SIG-M5 treated with dmso at 0.1 percent for 504 hours (cell line): ENCODE results near the gene NDE1.
"Not testable (repeated sequence)": the region's sequence is repeated elsewhere in the genome, so short reads cannot be mapped to it uniquely, and the experiment has no call there.

ENCODE experiments used
- DNase-seq: peaks from one replicate; lab custom pipeline; 2025; ENCODE audit not compliant: unreplicated experiment; lab: John Stamatoyannopoulos, UW

NDE1 gene

DNA sequence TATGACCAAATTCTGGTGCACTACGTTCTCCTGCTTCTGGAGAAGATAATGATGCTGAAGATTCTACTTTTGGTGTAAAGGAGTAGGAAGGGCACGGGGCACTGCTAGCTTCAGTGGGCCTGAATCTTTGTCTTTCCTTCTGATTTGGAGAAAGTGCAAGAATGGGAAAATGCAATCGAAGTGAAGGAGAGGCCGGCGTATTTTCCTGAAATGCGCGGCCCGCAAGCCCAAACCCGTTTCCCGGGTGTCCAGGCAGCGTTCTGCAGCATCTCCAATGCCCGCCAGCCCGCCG lies 372 bp upstream of the NDE1 start:
- DNase-seq, result no peak

DNA sequence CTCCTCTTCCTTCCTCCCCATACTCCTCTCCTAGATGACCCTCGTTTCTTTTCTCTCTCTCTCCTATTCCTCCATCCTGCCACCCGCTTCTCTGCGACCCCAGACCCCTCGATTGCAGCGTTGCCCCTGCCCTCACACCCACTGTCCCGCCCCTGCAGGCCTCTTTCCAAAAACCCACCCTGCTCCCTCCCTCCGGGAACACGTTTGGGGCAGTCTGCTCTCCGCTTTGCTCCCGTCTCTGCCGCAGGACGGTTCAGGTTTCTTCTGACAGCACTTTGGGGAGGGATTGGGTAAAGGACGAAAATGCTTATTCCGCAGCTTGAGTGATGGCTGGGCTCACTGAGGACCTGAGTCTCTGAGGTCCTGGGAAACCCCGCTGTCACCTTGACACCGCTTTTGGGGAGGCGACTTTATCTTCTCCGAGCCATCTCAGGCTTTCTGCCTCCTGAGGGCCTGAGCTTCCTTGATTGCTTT lies 690 bp downstream of the NDE1 start:
- DNase-seq, result no peak

DNA sequence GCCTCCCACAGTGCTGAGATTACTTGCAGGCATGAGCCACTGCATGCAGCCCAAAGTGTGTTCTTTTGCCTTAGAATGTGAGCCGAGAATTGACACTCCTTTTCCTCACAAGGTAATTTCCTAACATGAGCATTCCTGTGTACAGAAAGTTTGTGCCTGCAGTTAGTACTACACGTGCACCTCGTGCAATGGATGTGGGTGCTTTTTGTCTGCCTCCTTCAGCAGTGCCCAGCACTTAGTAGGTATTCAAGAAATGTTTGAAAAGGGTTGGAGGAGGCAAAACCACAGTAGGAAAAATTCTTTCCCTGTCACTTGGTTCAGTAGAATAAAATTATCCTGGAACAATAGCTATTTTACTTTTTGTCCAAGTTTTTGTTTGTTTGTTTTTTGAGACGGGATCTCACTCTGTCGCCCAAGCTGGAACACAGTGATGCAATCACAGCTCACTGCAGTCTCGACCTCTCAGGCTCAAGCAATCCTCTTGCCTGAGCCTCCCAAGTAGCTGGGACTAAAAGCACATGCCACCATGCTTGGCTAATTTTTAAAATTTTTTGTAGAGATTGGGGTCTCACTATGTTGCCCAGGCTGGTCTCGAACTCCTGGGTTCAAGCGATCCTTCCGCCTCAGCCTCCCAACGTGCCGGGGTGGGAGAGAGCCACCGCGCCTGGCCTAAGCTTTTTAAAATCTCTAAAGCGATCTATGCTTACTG lies 2.4 kb downstream of the NDE1 start:
- no peak for DNase-seq

DNA sequence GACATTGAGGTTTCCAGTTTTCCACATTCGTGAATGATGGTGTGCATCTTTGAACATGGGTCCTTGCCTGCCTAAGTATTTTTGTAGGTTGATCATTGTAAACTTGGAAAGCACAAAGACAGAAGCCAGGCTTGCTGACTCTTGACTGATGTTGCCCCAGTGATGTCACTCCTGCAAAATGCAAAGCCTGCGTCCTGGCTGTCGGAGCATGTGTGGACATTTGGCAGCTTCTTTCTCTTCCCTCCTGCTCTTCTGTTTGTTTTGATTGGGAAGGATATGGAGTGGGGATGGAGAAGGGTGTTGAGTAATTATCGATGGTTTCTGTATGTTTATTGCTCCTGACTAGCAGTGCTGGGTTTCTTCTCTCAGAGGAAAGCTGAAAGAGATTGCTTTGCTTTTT lies 3.2 kb downstream of the NDE1 start:
- no peak for DNase-seq

DNA sequence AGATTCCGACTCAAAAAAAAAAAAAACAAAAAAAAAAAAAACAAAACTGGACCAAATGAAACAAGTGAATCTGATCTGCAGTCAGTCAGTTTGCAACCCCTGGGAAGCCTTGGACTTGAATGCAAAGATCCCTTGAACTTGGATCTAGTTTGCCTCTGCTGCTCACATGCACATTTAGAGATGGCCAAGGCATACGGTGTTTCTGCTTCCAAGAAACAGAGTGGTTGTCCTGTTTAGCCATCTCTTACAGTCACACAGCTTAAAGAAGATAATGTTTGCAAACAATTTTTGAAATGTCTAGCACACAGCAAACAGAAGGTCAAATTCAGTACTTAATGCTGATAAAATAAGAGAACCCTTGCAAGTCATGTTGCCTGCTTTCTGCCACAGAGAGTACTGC lies 4.5 kb downstream of the NDE1 start:
- DNase-seq, result no peak

DNA sequence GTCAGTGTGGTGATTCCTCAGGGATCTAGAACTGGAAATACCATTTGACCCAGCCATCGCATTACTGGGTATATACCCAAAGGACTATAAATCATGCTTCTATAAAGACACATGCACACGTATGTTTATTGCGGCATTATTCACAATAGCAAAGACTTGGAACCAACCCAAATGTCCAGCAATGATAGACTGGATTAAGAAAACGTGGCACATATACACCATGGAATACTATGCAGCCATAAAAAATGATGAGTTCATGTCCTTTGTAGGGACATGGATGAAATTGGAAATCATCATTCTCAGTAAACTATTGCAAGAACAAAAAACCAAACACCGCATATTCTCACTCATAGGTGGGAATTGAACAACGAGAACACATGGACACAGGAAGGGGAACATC lies 5.5 kb downstream of the NDE1 start:
- not testable (repeated sequence) for DNase-seq

DNA sequence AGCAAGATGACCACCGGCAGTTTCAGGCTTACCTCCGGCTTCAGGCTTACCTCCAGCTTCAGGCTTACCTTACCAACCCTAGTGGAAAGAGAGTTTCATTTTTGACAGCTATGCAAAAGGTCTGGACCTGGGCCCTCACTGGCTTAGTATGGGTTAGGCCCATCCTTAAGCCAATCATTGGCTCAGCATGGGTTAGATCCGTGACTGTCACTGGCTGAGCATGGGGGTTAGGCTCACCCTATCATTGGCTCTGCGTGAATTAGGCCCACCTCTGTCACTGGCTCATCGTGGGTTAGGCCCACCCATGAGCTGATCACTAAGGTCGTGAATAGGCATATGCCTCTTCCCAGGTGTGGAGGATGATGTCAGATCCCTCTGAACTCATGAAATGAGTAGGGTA lies 8.1 kb downstream of the NDE1 start:
- DNase-seq, result no peak

DNA sequence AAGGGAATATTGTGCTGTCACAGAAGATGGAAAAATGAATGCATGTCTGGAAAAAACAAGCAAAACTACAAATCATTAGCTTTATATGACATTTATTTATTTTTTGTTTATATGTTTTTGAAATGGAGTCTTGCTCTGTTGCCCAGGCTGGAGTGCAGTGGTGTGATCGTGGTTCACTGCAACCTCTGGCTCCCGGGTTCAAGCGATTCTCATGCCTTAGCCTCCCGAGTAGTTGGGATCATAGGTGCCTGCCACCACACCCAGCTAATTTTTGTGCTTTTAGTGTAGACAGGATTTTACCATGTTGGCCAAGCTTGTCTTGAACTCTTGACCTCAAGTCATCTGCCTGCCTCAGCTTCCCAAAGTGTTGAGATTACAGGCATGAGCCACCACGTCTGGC lies 8.5 kb downstream of the NDE1 start:
- no peak for DNase-seq

DNA sequence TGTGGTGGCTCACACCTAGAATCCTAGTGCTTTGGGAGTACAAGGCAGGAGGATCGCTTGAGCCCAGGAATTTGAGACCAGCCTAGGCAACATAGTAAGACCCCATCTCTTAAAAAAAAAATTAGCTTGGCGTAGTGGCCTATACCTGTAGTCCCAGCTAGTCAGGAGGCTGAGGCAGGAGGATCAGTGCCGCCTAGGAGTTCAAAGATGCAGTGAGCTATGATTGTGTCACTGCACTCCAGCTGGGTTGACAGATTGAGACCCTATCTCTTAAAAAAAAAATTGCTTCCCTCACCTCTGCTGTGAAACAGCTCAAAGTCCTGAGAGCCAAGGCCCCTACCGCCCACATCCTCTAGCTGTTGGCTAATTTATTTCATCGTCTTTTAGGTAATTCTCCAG lies 10.2 kb downstream of the NDE1 start:
- no peak for DNase-seq

DNA sequence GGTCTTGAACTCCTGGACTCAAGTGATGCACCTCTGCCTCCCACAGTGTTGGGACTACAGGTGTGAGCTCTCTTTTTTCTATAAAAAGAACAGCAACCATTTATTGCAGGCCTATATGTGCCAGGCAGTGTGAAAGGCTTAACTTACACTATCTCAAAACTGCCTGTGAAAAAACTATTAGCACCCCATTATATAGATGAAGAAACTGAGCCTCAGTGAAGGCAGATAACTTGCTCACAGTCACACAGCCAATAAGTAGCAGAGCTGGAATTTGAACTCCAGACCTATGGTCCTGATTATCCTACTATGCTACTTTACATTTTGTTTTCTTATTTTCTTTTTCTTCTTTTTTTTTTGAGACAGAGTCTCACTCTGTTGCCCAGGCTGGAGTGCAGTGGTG lies 15.1 kb downstream of the NDE1 start:
- no peak for DNase-seq

DNA sequence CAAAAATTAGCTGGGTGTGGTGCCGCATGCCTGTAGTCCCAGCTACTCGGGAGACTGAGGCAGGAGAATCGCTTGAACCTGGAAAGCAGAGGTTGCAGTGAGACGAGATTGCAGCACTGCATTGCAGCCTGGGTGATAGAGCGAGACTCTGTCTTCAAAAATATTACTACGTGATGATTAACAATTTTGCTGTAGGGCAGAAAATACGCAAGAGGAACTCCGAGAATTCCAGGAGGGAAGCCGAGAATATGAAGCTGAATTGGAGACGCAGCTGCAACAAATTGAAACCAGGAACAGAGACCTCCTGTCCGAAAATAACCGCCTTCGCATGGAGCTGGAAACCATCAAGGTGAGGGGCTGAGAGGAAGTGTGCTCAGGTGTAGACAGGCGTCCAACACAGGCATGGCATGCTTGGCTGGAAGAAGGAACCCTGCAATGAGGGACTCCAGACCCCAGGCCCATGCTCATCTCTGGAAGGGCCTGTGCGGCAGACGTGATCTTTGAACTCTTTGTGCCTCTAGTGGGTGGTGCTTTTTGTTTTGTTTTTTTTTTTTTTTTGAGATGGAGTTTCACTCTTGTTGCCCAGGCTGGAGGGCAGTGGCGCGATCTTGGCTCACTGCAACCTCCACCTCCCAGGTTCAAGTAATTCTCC lies 17.2 kb downstream of the NDE1 start:
- DNase-seq, result no peak

DNA sequence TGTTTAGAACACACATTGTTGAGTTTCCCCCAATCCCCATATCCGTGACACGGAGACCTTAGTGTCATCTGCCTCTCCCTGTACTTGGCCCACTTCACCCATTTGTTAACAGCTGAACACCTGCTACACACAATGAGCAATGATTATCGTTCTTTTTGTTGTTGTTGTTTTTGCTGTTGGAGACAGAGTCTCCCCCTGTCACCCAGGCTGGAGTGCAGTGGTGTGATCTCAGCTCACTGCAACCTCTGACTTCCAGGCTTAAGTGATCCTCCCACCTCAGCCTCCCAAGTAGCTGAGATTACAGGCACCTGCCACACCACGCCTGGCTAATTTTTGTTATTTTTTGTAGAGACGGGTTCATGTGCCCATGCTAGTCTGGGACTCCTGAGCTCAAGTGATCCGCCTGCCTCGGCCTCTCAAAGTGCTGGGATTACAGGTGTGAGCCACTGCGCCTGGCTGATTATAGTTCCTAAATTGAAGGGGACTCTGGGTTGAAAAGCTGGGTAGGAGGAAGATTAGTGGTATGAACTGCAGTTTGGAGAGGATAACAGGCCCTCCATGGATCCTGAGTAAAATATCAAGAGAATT lies 21.6 kb downstream of the NDE1 start:
- no peak for DNase-seq

DNA sequence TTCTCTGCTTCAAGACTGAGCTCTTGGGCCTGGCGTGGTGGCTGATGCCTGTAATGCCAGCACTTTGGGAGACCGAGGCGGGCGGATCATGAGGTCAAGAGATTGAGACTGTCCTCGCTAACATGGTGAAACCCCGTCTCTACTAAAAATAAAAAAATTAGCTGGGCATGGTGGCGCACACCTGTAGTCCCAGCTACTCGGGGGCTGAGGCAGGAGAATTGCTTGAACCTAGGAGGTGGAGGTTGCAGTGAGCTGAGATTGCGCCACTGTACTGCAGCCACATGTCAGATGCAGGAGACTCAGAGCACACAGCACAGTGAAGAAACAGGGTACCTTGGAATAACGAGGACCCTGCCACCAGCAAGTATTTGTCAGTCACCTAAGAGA lies 22.1 kb downstream of the NDE1 start:
- DNase-seq, result not testable (repeated sequence)

DNA sequence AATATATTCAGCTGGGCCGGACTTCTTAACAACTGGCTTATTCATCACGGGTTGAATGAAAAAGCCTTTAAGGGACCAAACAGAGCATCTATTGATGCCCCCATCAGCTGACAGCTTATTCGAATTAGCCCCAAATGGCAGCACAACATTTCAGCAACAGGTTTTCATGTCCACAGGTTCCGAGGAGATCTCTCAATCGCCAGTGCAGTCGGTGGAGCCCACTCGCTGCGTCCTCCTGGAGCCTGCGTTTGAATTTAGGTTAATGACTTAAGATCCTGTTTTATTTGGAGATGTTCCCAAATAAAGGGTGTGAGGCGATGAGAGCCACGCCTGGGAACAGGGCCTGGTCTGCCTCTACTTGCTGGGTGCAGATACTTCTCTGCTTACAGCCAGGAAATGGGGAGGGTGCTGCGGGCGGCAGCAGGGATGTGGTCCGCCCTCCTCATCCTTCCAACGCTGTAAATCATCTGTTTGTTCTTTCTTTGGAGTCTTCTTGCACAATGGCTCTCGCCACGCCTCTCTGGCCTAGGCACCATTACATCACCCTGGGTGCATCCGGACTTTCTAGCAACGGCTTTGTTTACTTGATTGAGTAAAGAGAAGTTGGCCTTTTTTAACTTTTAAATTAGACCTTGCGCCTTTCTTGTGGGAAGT lies 22.6 kb downstream of the NDE1 start:
- peak; percentile 98 for DNase-seq

DNA sequence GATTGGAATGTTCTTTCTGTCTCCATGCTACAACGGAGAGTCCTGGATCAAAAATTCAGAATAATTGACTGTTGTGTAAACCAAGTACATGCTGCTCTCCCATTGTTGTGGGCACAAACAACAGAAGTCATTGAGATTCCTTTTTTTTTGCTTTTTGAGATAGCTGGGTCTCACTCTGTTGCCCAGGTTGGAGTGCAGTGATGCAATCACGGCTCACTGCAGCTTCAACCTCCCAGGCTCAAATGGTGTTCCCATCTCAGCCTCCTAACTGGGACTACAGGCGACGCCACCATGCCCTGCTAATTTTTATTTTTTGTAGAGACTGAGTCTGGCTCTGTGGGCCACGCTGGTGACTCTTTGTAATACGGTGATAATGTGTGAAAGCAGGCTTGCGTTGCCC lies 24.5 kb downstream of the NDE1 start:
- no peak for DNase-seq

DNA sequence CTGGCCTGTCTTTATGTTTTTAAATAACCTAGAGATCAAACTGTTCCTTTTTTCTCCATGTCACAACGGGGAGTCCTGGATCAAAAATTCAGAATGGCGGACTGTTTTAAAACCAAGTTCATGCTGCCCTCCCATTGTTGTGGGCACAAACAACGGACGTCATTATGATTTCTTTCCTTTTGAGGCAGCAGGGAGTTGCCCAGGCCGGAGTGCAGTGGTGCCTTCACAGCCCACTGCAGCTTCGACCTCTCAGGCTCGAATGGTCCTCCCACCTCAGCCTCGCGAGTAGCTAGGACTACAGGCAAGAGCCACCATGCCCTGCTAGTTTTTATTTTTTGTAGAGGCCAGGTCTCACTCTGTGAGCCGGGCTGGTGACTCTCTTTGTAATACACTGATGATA lies 26.5 kb downstream of the NDE1 start:
- DNase-seq, result no peak

DNA sequence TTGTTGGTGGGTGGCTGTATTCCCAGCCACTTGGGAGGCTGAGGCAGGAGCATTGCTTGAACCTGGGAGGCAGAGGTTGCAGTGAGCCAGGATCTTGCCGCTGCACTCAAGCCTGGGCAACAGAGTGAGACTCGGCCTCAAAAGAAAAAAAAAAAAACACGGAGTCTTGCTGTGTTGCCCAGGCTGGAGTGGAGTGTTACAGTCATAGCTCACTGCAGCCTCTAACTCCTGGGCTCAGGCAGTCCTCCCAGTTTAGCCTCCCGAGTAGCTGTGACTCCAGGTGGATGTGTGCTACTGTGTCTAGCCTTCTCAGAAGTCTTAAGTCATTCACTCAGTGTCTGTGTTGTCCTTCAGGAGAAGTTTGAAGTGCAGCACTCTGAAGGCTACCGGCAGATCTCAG lies 27.4 kb downstream of the NDE1 start:
- no peak for DNase-seq

DNA sequence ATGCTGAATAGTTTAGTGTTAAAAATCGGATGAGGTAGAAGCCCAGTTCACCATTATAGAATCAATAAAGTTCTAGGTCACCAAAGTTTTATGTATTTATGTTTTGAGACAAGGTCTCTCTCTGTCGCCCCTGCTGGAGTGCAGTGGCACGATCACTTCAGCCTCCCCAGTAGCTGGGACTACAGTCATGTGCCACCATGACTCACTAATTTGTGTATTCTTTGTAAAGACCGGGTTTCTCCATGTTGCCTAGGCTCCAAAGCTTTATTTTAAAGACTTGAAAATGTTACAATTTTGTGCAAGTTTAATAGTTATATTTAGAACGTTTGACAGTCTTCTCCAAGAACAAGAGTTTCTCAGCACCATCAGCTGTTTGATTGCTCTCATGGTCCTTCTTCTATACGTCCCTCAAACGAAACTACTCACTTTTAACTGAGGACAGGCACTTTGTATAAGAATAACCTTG lies 32.1 kb downstream of the NDE1 start:
- DNase-seq, result peak; percentile 66

DNA sequence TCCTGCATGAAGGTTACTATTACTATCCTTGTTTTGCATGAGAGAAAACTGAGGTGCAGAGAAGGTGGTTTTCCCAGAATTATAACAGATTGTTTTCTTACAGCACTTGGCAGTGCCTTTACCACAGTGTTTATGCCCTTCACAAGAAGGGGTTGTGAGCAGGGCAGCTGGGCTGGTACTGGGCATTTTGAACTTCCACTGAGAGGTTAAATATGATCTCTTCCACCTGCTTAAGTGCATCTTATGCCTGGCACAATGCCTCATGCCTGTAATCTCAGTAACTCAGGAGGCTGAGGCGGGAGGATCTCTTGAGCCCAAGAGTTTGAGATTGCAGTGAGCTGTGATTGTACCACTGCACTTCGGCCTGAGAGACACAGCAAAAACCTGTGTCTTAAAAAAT lies 36.2 kb downstream of the NDE1 start:
- DNase-seq, result no peak

DNA sequence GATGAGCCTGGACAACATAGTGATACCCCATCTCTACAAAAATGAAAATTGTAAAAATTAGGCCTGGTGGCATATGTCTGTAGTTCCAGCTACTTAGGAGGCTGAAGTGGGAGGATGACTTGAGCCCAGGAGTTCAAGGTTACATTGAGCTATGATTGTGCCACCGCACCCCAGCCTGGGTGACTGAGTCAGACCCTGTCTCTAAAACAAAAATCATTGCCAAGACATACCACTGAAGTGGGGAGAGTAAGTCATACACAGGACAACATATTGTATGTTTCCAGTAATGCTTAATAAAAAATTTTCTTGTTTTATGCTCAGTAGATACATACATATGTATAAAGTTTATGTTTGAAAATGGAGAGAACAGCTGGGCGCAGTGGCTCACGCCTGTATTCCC lies 39.2 kb downstream of the NDE1 start:
- no peak for DNase-seq

DNA sequence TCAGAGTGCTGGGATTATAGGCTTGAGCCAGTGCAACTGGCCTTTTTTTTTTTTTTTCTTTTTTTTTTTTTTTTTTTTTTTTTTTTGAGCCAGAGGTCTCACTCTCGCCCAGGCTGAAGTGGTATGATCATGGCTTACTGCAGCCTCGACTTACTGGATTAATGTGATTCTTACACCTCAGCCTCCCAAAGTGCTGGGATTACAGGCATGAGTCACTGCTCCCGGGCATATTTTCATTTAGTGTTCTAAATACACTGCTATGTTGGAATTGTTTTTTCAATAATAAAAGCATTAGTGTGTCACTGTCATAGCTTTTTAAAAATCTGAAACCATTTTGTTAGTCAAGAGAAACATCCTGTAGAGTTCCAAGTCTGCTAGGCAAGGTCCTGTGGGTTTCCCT lies 40.3 kb downstream of the NDE1 start:
- DNase-seq, result no peak

DNA sequence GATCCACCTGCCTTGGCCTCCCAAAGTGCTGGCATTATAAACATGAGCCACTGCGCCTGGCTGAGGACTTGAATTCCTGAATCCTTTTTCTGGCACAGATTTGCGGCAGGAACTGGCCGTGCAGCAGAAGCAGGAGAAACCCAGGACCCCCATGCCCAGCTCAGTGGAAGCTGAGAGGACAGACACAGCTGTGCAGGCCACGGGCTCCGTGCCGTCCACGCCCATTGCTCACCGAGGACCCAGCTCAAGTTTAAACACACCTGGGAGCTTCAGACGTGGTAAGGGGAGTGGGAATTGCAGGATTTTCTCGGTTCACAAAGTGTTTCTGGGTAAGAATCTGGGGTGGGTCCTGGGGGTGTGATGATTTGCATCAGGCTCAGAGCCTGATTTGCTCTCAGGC lies 41.0 kb downstream of the NDE1 start:
- DNase-seq, result no peak
